ENCODE data around the gene AGBL4. TPM values are rescaled to one million over a fixed set of nuclear protein-coding genes. Genes with fewer than 3 reads are reported as not detected.

AGBL4 gene
- polyA plus RNA-seq, 1 experiment, result not detected

DNA sequence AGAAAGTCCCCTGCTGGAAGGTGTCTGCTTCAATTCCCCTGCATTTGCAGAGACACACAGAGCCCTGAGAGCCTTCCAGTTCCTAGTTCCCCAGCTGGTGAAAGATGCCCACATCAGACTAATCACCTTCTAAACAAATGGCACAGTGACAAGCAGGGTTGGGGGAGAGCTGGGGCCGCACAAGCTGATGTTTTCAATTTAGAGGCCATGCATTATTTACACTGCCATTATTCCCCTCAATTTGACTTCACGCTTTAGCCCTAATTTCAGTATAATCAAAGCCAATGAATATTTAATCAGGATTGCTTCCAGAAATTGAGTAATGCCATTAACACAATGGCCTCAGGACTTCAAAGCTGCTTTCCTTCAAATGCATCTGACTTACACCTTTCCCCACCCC, 1328.6 kb downstream of the AGBL4 start:
- H3K27ac ChIP-seq (ENCODE audit: low read depth, low read length), result no peak overlapping the region
- ChIA-PET CTCF (interaction anchor here (0.5 to 3.6 kb wide), 3 partner anchors 18 to 585 kb away, joined by 3 to 20 read pairs (median 11); no protein-coding TSS in a partner anchor), POLR2A (no interaction called here)
- no peak for DNase-seq (ENCODE audit: low read depth, low spot score)
- no peaks in the 10 kb centered on the region for H3K9me3 ChIP-seq (ENCODE audit: control insufficient read depth, insufficient read depth, low read length)
- TF ChIP-seq, protein P1, sequence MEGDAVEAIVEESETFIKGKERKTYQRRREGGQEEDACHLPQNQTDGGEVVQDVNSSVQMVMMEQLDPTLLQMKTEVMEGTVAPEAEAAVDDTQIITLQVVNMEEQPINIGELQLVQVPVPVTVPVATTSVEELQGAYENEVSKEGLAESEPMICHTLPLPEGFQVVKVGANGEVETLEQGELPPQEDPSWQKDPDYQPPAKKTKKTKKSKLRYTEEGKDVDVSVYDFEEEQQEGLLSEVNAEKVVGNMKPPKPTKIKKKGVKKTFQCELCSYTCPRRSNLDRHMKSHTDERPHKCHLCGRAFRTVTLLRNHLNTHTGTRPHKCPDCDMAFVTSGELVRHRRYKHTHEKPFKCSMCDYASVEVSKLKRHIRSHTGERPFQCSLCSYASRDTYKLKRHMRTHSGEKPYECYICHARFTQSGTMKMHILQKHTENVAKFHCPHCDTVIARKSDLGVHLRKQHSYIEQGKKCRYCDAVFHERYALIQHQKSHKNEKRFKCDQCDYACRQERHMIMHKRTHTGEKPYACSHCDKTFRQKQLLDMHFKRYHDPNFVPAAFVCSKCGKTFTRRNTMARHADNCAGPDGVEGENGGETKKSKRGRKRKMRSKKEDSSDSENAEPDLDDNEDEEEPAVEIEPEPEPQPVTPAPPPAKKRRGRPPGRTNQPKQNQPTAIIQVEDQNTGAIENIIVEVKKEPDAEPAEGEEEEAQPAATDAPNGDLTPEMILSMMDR (IDR thresholded peaks at IDR 0.05; ENCODE audit: low read depth, low read length), result no peak
- H3K4me3 ChIP-seq (ENCODE audit: low read depth, low read length), result no peak overlapping the region
- H3K27me3 ChIP-seq (ENCODE audit: control insufficient read depth, insufficient read depth, low read length), result no peaks in the 10 kb centered on the region

DNA sequence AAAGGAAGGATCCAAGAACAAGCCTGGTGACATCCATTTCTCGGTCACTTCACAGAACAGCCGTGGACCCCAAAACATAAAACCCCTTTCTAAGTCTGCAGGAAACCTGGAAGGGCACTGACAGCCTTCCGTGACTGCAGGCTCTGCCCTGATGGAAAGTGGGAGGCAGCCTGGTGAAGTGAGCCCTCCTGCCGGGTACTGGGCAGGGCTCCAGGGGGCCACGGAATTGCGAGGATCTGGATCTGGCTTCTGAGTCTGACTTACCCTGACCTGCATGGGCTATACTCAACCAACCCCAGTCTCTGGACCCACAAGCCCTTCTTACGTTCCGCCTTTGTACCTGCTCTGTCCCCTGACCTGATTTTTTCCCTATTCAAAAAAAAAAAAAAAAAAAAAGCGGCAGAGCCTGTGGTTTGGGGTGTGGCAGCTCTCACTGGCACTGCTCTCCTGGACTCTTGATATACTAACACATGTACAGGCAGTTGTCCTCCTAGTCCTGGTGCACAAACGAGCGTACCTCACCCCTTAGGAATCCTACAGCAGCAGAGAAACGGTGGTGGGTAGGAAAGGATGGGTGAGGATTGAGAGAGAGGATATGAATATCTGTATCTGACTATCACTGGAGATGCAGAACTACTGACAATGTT, 1330.0 kb downstream of the AGBL4 start:
- DNase-seq (ENCODE audit: low read depth, low spot score), result no peak
- Histone ChIP-seq H3K4me3 (ENCODE audit: low read depth, low read length) (no peak overlapping the region), H3K27ac (ENCODE audit: low read depth, low read length) (no peak overlapping the region), H3K9me3 (ENCODE audit: control insufficient read depth, insufficient read depth, low read length) (no peaks in the 10 kb centered on the region), H3K27me3 (ENCODE audit: control insufficient read depth, insufficient read depth, low read length) (no peaks in the 10 kb centered on the region)
- ChIA-PET CTCF (interaction anchor here (2.0 kb wide), 1 partner anchor 16 kb away, joined by 11 read pairs; no protein-coding TSS in a partner anchor), POLR2A (no interaction called here)
- TF ChIP-seq, protein P1 (IDR thresholded peaks at IDR 0.05; ENCODE audit: low read depth, low read length), result no peak

DNA sequence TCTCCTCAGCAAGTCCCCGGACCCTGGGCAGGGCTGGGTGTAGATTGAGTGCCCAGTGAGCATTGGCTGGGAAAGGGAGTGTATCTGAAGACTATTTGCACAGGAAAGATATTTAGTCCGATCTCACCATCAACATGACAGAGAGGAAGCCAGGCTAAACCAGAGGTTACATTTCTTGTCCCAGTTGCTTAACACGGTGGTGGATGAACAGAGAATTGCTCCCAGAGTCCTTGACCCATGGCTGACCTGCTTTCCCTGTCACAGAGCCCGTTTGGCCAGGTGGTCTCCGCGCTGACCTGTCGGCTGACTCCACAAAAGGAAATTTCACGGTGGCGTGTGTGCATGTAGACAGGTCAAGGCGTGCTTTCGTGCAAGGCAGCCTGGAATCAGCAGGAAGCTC, 1330.6 kb downstream of the AGBL4 start:
- Histone ChIP-seq H3K9me3 (ENCODE audit: control insufficient read depth, insufficient read depth, low read length) (no peaks in the 10 kb centered on the region), H3K27ac (ENCODE audit: low read depth, low read length) (no peak overlapping the region), H3K27me3 (ENCODE audit: control insufficient read depth, insufficient read depth, low read length) (no peaks in the 10 kb centered on the region), H3K4me3 (ENCODE audit: low read depth, low read length) (no peak overlapping the region)
- CTCF ChIA-PET, result interaction anchor here (1.3 kb wide), 1 partner anchor 16 kb away, joined by 4 read pairs; no protein-coding TSS in a partner anchor
- TF ChIP-seq, protein P1 (IDR thresholded peaks at IDR 0.05; ENCODE audit: low read depth, low read length), result no peak
- DNase-seq (ENCODE audit: low read depth, low spot score), result no peak
- POLR2A ChIA-PET, result no interaction called here

DNA sequence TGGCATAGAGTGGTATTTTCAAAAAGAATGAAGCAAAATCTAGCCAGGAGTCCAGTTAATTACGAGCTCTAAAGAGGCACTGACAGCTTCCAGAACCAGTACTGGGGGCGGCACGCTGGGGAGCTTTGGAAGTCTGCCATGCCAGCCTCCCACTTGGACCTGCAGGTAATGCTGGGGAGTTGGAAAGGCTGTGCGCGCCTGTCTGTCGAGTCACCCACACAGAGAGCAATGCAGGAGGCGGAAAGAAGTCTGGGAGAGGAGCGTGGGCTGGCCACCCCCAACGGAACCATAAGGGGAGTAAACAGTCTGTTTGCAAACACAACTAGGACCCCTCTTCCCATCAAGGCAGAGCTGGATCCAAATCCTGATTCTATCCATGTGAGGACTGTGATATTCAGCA, 1331.5 kb downstream of the AGBL4 start:
- H3K4me3 ChIP-seq (ENCODE audit: low read depth, low read length), result no peak overlapping the region
- TF ChIP-seq, protein P1 (IDR thresholded peaks at IDR 0.05; ENCODE audit: low read depth, low read length), result no peak
- ChIA-PET CTCF (interaction anchor here (1.3 kb wide), 1 partner anchor 15 kb away, joined by 4 read pairs; no protein-coding TSS in a partner anchor), POLR2A (no interaction called here)
- no peaks in the 10 kb centered on the region for H3K9me3 ChIP-seq (ENCODE audit: control insufficient read depth, insufficient read depth, low read length)
- DNase-seq (ENCODE audit: low read depth, low spot score), result no peak
- no peak overlapping the region for H3K27ac ChIP-seq (ENCODE audit: low read depth, low read length)
- no peaks in the 10 kb centered on the region for H3K27me3 ChIP-seq (ENCODE audit: control insufficient read depth, insufficient read depth, low read length)

DNA sequence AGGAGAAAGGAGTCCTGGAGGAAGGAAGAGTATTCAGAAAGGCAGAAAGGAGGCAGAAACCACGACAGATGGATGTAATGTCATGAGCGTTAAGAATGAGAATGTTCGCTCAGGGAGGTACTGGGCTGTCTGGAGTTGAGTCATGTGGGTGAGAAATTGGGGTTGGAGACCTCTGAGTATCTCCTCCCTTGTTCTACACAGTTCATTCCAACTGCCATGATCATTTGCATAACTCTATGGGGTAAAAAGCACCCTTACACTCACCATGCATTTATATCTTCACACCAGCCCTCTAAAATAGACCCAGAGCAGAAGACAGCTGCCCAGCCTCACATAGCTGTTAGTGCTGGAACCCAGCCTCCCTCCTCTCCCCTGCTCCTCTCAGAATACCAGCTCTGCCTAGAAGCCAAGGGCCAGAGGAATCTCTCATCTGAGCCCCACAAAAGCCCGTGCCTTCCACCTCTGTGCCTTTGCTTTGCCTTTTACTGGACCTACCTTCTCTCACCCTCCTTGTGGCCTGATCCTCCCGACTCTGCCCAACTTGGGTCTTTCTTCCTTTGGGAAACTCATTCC, 1332.2 kb downstream of the AGBL4 start:
- TF ChIP-seq, protein P1 (IDR thresholded peaks at IDR 0.05; ENCODE audit: low read depth, low read length), result no peak
- no peak for DNase-seq (ENCODE audit: low read depth, low spot score)
- ChIA-PET CTCF (interaction anchor here (1.3 kb wide), 1 partner anchor 14 kb away, joined by 4 read pairs; no protein-coding TSS in a partner anchor), POLR2A (no interaction called here)
- no peaks in the 10 kb centered on the region for H3K9me3 ChIP-seq (ENCODE audit: control insufficient read depth, insufficient read depth, low read length)
- no peak overlapping the region for H3K27ac ChIP-seq (ENCODE audit: low read depth, low read length)
- H3K27me3 ChIP-seq (ENCODE audit: control insufficient read depth, insufficient read depth, low read length), result no peaks in the 10 kb centered on the region
- no peak overlapping the region for H3K4me3 ChIP-seq (ENCODE audit: low read depth, low read length)

Data from AG04450 (cell line).